B cell (primary cell): Measurements from ENCODE around the gene ULK1. TPM values are rescaled to one million over a fixed set of nuclear protein-coding genes. Genes with fewer than 3 reads are reported as not detected.

Source experiments
- ATAC-seq: fragments of 200-7000 bp; cut with Tn5 transposase; one replicate; pipeline ENCODE4 v1.10.0; 2021; ENCODE audit warnings: low read depth, mild to moderate bottlenecking, moderate number of reproducible peaks, moderate library complexity
- CTCF ChIA-PET: fragments of 350-600 bp; sonication (Branson Sonifier 250); formaldehyde crosslinking; loops from one replicate; lab custom pipeline; 2021; ENCODE audit warnings: antibody characterized with exemption, inconsistent platforms; lab: Charles Lee
- POLR2A ChIA-PET: fragments of 350-600 bp; sonication (Branson Sonifier 250); formaldehyde crosslinking; loops from one replicate; lab custom pipeline; 2021; ENCODE audit warnings: antibody characterized with exemption; lab: Charles Lee
- DNase-seq: peaks from one replicate; pipeline ENCODE4 v3.0.0; 2013
- H2AFZ ChIP-seq: 2 replicates; pipeline ENCODE4 v1.6.1; 2012; ENCODE audit warnings: mild to moderate bottlenecking, low read depth, low read length; ENCODE audit not compliant: insufficient read depth, poor library complexity, severe bottlenecking
- H3K27ac ChIP-seq, 2 donors: 1 replicate in 1 of 2; 2 replicates in 1 of 2; pipeline ENCODE4 v1.5.1; 2012 to 2013; ENCODE audit warnings: low read length in 2 of 2, mild to moderate bottlenecking in 2 of 2, moderate library complexity in 1 of 2
- H3K27me3 ChIP-seq, 4 experiments: fragments of 200-600 bp in 1 of 4; sonication (generic) in 1 of 4; replicated peaks in 1 of 4; 1 replicate in 2 of 4; 2 replicates in 2 of 4; pipeline versions ENCODE4 v1.6.1 to v1.7.0; 2013 to 2016; ENCODE audit warnings: low read length in 3 of 4, mild to moderate bottlenecking in 2 of 4, mixed read lengths in 1 of 4, moderate library complexity in 1 of 4; ENCODE audit not compliant: insufficient read depth in 4 of 4, control insufficient read depth in 3 of 4; ENCODE audit errors: control extremely low read depth in 1 of 4
- H3K36me3 ChIP-seq, 2 experiments: replicated peaks in 1 of 2; 1 replicate in 1 of 2; 2 replicates in 1 of 2; pipeline versions ENCODE4 v1.6.1 to v1.7.1; 2013; ENCODE audit warnings: low read length in 1 of 2; ENCODE audit not compliant: insufficient read depth in 2 of 2, control insufficient read depth in 1 of 2; ENCODE audit errors: control extremely low read depth in 1 of 2, extremely low read depth in 1 of 2
- H3K4me1 ChIP-seq, 2 donors: fragments of 200-600 bp in 1 of 2; sonication (generic) in 1 of 2; 1 replicate in 1 of 2; 2 replicates in 1 of 2; pipeline versions ENCODE4 v1.5.1 to v1.6.1; 2013 to 2017; ENCODE audit warnings: low read length in 2 of 2; ENCODE audit not compliant: control insufficient read depth in 2 of 2, insufficient read depth in 2 of 2
- H3K4me2 ChIP-seq: replicated peaks from 2 replicates; pipeline ENCODE3; 2012; ENCODE audit warnings: mild to moderate bottlenecking, low read depth, low read length; ENCODE audit not compliant: poor library complexity, severe bottlenecking
- H3K4me3 ChIP-seq, 5 experiments: fragments of 200-600 bp in 1 of 5; sonication (generic) in 1 of 5; 1 replicate in 3 of 5; 2 replicates in 2 of 5; pipeline versions ENCODE4 v1.5.1 to v1.7.0; 2011 to 2016; ENCODE audit warnings: low read length in 4 of 5, mild to moderate bottlenecking in 4 of 5, low read depth in 2 of 5, control low read depth in 1 of 5, moderate library complexity in 1 of 5; ENCODE audit not compliant: insufficient read depth in 1 of 5; ENCODE audit errors: control extremely low read depth in 1 of 5, extremely low read depth in 1 of 5
- H3K79me2 ChIP-seq: fragments of 200-600 bp; sonication (generic); one replicate; pipeline ENCODE4 v1.6.0; 2016; ENCODE audit warnings: low read length; ENCODE audit not compliant: control insufficient read depth, insufficient read depth
- H3K9ac ChIP-seq: fragments of 200-600 bp; sonication (generic); 2 replicates; pipeline ENCODE4 v1.6.1; 2017; ENCODE audit warnings: mild to moderate bottlenecking, low read length, moderate library complexity
- H3K9me3 ChIP-seq, 3 donors: one replicate each; pipeline versions ENCODE4 v1.6.1 to v1.7.1; 2013; ENCODE audit warnings: low read length in 2 of 3; ENCODE audit not compliant: control insufficient read depth in 2 of 3, insufficient read depth in 1 of 3; ENCODE audit errors: control extremely low read depth in 1 of 3
- H4K20me1 ChIP-seq: 2 replicates; pipeline ENCODE4 v1.6.0; 2012; ENCODE audit warnings: mild to moderate bottlenecking, low read length; ENCODE audit not compliant: insufficient read depth, control insufficient read depth, poor library complexity, severe bottlenecking
- H3K27ac Mint-ChIP-seq: one replicate; pipeline ENCODE4 v1.8.0; 2021; ENCODE audit warnings: mixed read lengths
- H3K27me3 Mint-ChIP-seq: one replicate; pipeline ENCODE4 v1.8.0; 2021; ENCODE audit warnings: mixed read lengths
- H3K4me1 Mint-ChIP-seq: one replicate; pipeline ENCODE4 v1.8.0; 2021; ENCODE audit warnings: mixed read lengths
- H3K4me3 Mint-ChIP-seq: one replicate; pipeline ENCODE4 v1.8.0; 2021; ENCODE audit warnings: mixed read lengths
- H3K9me3 Mint-ChIP-seq: one replicate; pipeline ENCODE4 v1.8.0; 2022; ENCODE audit warnings: mixed read lengths; ENCODE audit not compliant: insufficient read depth
- EZH2 ChIP-seq: IDR thresholded peaks from 2 replicates; pipeline ENCODE4 v1.6.1; 2012; ENCODE audit warnings: borderline replicate concordance, low read depth, mild to moderate bottlenecking, moderate library complexity, low read length; ENCODE audit not compliant: insufficient read depth, poor library complexity, severe bottlenecking
- WGBS: methylation state at CpG from one replicate; pipeline ENCODE4 v1.1.5; 2013; ENCODE audit warnings: missing lambda C conversion rate; ENCODE audit not compliant: insufficient coverage; 5-methylcytosine and 5-hydroxymethylcytosine counted together
- intact Hi-C: fragments of 100-400 bp; cut with micrococcal nuclease; formaldehyde crosslinking; loops from one replicate; pipeline ENCODE4 v1.10.0; 2022
- polyA plus RNA-seq: library from polyadenylated mRNA; depleted of rRNA; stranded (reverse); fragments of >200 nt; gene quantifications from 2 replicates; pipeline ENCODE4 v1.2.3, GENCODE V29; 2012
- total RNA-seq, 2 donors: library from RNA; stranded (reverse); fragments of 120-200 nt in 1 of 2; gene quantifications; 1 replicate in 1 of 2; 2 replicates in 1 of 2; pipeline versions ENCODE4 v1.2.3 to v1.2.4, GENCODE V29; 2013 to 2022
- TF ChIP-seq, protein P1 (sequence below): fragments of 200-600 bp; IDR thresholded peaks from one replicate; pipeline ENCODE4 v1.8.0; 2022; ENCODE audit warnings: antibody characterized with exemption, mild to moderate bottlenecking

Gene ULK1
- total and polyA plus RNA-seq, 2 donors (not counting 1 experiment from before 2014, with no cell fraction given), result 38.9 to 59.5 TPM

DNA sequence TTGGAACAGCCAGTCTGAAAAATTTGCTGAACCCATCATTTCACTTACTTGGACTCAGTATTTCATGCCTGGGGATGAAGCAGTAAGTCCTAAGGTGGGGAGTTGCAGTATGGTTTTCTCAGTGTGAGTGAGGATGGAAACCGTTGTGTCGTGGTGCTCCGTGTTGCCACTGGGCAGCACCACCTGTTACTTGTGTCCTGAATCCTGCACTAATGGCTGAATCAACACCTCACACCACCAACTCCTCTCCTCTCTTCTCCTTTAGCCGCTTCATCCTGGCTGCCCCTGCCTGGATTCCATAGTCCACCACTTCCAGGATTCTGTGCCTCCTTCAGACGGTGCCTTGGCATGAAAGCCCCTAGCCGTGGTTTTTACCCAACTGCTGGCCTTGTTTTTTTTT lies 52.3 kb downstream of the ULK1 start:
- no peaks in the 10 kb centered on the region for H3K27me3 Mint-ChIP-seq
- Histone ChIP-seq H4K20me1 (peaks cover 17% of the 10 kb centered on the region), H3K4me2 (no peak overlapping the region), H3K79me2 (peaks cover 17% of the 10 kb centered on the region), H3K4me3 (no peak overlapping the region), H2AFZ (no peak overlapping the region), H3K36me3 (peaks cover 0 to 27% of the 10 kb centered on the region in 2 experiments), H3K9ac (no peak overlapping the region), H3K9me3 (peaks cover 0 to 8% (median 0%) of the 10 kb centered on the region in 3 donors), H3K4me1 (peaks cover 8 to 22% of the 10 kb centered on the region in 2 donors), H3K27ac (no peak overlapping the region), H3K27me3 (no peaks in the 10 kb centered on the region)
- CTCF ChIA-PET, result no interaction called here
- TF ChIP-seq, protein P1, sequence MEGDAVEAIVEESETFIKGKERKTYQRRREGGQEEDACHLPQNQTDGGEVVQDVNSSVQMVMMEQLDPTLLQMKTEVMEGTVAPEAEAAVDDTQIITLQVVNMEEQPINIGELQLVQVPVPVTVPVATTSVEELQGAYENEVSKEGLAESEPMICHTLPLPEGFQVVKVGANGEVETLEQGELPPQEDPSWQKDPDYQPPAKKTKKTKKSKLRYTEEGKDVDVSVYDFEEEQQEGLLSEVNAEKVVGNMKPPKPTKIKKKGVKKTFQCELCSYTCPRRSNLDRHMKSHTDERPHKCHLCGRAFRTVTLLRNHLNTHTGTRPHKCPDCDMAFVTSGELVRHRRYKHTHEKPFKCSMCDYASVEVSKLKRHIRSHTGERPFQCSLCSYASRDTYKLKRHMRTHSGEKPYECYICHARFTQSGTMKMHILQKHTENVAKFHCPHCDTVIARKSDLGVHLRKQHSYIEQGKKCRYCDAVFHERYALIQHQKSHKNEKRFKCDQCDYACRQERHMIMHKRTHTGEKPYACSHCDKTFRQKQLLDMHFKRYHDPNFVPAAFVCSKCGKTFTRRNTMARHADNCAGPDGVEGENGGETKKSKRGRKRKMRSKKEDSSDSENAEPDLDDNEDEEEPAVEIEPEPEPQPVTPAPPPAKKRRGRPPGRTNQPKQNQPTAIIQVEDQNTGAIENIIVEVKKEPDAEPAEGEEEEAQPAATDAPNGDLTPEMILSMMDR, result no peak
- TF ChIP-seq EZH2, result no peak
- WGBS, result 100% methylated on average over 2 of the region's 6 CpGs
- no peaks in the 10 kb centered on the region for H3K9me3 Mint-ChIP-seq
- no peak overlapping the region for H3K27ac Mint-ChIP-seq
- no peak overlapping the region for H3K4me3 Mint-ChIP-seq
- POLR2A ChIA-PET, result interaction anchor here (0.9 kb wide), 1 partner anchor 17 kb away, joined by 3 read pairs; no protein-coding TSS in a partner anchor
- ATAC-seq, result no peak
- intact Hi-C loops, result loop anchor here (5.0 kb wide), 1 partner anchor 174 kb away; no protein-coding TSS in a partner anchor
- DNase-seq, result no peak
- H3K4me1 Mint-ChIP-seq, result peaks cover 14% of the 10 kb centered on the region

DNA sequence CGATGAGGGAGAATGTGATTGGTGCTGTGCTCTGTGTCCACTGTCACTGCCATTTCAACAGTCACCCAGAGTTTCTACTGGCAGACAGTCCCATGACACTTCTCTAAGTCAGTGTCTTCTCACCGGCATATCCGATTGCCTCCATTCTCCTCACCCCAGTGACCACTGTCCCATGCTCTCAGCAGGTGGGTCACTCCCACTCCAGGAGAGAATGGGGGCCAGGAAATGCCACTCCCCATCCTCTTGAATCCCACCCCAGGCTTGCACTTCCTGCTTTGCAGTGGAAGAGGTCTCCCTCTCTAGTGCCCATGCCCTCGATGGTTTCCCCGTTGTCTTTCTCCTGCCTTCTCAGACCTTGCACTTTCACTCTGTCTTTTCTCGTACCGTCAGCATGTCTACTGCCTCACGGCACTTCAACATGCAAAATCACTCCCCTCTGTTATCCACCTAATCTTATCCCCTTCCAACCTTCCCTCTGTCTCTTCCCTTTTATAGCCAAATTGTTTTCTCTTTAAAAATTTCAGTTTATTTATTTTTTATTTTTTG lies 53.1 kb downstream of the ULK1 start:
- Histone ChIP-seq H3K27me3 (no peaks in the 10 kb centered on the region), H3K4me1 (peaks cover 8 to 24% of the 10 kb centered on the region in 2 donors), H3K4me3 (no peak overlapping the region), H3K9ac (no peak overlapping the region), H3K36me3 (peaks cover 0 to 22% of the 10 kb centered on the region in 2 experiments), H2AFZ (no peak overlapping the region), H4K20me1 (peaks cover 25% of the 10 kb centered on the region), H3K4me2 (no peak overlapping the region), H3K9me3 (peaks cover 0 to 6% (median 0%) of the 10 kb centered on the region in 3 donors), H3K27ac (peak overlapping the region in 1 of 2 donors; percentile 49), H3K79me2 (peaks cover 25% of the 10 kb centered on the region)
- Mint-ChIP-seq H3K4me3 (no peak overlapping the region), H3K4me1 (peaks cover 16% of the 10 kb centered on the region), H3K9me3 (no peaks in the 10 kb centered on the region), H3K27ac (peak overlapping the region; percentile 68), H3K27me3 (no peaks in the 10 kb centered on the region)
- TF ChIP-seq EZH2, result no peak
- TF ChIP-seq, protein P1, result no peak
- intact Hi-C loops, result loop anchor here (2.0 to 5.0 kb wide), 3 partner anchors 95 to 175 kb away; partner anchors contain the start of gene MMP17
- CTCF ChIA-PET, result no interaction called here
- WGBS, result 60% methylated on average over 6 of the region's 8 CpGs
- ATAC-seq, result no peak
- POLR2A ChIA-PET, result no interaction called here
- no peak for DNase-seq
